HG03066 (cell line): ENCODE data around the gene ATP5PB.

Experiments used
- ATAC-seq: cut with Tn5 transposase; IDR thresholded peaks from one replicate; pipeline ENCODE4 v1.9.1; 2021; ENCODE audit warnings: low read depth; ENCODE audit not compliant: unreplicated experiment

The ATP5PB gene

GRCh38 chr1:111446546-111446945 lies 2.7 kb upstream of the ATP5PB start:
- no peak for ATAC-seq

- no peak for ATAC-seq
Observed at GRCh38 chr1:111446967-111447892, 2.0 kb upstream of the ATP5PB start.

GRCh38 chr1:111448482-111448917 lies 764 bp upstream of the ATP5PB start:
- no peak for ATAC-seq

GRCh38 chr1:111449703-111450017 lies 396 bp downstream of the ATP5PB start:
- no peak for ATAC-seq

- no peak for ATAC-seq
Observed at GRCh38 chr1:111450185-111450584, 921 bp downstream of the ATP5PB start.

GRCh38 chr1:111452581-111452980 lies 3.3 kb downstream of the ATP5PB start:
- no peak for ATAC-seq

GRCh38 chr1:111453706-111454105 lies 4.4 kb downstream of the ATP5PB start:
- ATAC-seq, result no peak

- ATAC-seq, result no peak
Observed at GRCh38 chr1:111454859-111455641, 5.8 kb downstream of the ATP5PB start.

- no peak for ATAC-seq
Observed at GRCh38 chr1:111455642-111456031, 6.4 kb downstream of the ATP5PB start.

- no peak for ATAC-seq
Observed at GRCh38 chr1:111461765-111462164, 12.5 kb downstream of the ATP5PB start.

- ATAC-seq, result no peak
Observed at GRCh38 chr1:111462370-111463028, 13.2 kb downstream of the ATP5PB start.

- ATAC-seq, result no peak
Observed at GRCh38 chr1:111463029-111463683, 13.9 kb downstream of the ATP5PB start.

GRCh38 chr1:111465754-111466153 lies 16.5 kb downstream of the ATP5PB start:
- no peak for ATAC-seq

- no peak for ATAC-seq
Observed at GRCh38 chr1:111466480-111466879, 17.2 kb downstream of the ATP5PB start.

GRCh38 chr1:111467865-111468716 lies 18.8 kb downstream of the ATP5PB start:
- ATAC-seq, result no peak

- no peak for ATAC-seq
Observed at GRCh38 chr1:111468717-111469100, 19.4 kb downstream of the ATP5PB start.

GRCh38 chr1:111469539-111469938 lies 20.3 kb downstream of the ATP5PB start:
- ATAC-seq, result no peak

- no peak for ATAC-seq
Observed at GRCh38 chr1:111470596-111470995, 21.3 kb downstream of the ATP5PB start.

GRCh38 chr1:111471012-111471411 lies 21.7 kb downstream of the ATP5PB start:
- ATAC-seq, result no peak

- ATAC-seq, result no peak
Observed at GRCh38 chr1:111471538-111471937, 22.3 kb downstream of the ATP5PB start.
